H1 (cell line): ENCODE measurements around the gene UBE2E2. TPM values are rescaled to one million over a fixed set of nuclear protein-coding genes. Genes with fewer than 3 reads are reported as not detected.

Source experiments
- CTCF ChIA-PET: fragments of 300-600 bp; sonication (Branson Sonifier 250); formaldehyde crosslinking; loops from one replicate; lab custom pipeline; 2021; ENCODE audit not compliant: partially characterized antibody; lab: Charles Lee
- POLR2A ChIA-PET: fragments of 300-600 bp; sonication (Branson Sonifier 250); formaldehyde crosslinking; loops from one replicate; lab custom pipeline; 2021; ENCODE audit warnings: inconsistent platforms; ENCODE audit not compliant: partially characterized antibody; lab: Charles Lee
- DNase-seq, 2 experiments: peaks; one replicate each; pipeline versions ENCODE4 v3.0.0 to v3.0.0-alpha.2; 2010 to 2022; ENCODE audit warnings: low spot score in 2 of 2, low read depth in 1 of 2, mixed read lengths in 1 of 2
- FAIRE-seq: peaks from 2 replicates; lab custom pipeline; 2011; peaks lifted over from hg19 to GRCh38; lab: Jason Lieb, UNC
- H2AFZ ChIP-seq: 2 replicates; pipeline ENCODE4 v1.8.1; 2012; ENCODE audit warnings: low read length, inconsistent platforms
- H2AK5ac ChIP-seq: 2 replicates; pipeline ENCODE4 v1.6.1; 2013; ENCODE audit warnings: low read depth, low read length
- H2BK120ac ChIP-seq: replicated peaks from 2 replicates; pipeline ENCODE3; 2013; ENCODE audit warnings: low read depth, low read length, inconsistent platforms
- H2BK12ac ChIP-seq: 2 replicates; pipeline ENCODE4 v1.6.1; 2013; ENCODE audit warnings: low read depth, low read length
- H2BK15ac ChIP-seq: 2 replicates; pipeline ENCODE4 v1.6.1; 2013; ENCODE audit warnings: low read length
- H2BK20ac ChIP-seq: 2 replicates; pipeline ENCODE4 v1.6.1; 2013; ENCODE audit warnings: low read length
- H2BK5ac ChIP-seq: 2 replicates; pipeline ENCODE4 v1.6.1; 2013; ENCODE audit warnings: low read depth, low read length
- H3K14ac ChIP-seq: 2 replicates; pipeline ENCODE4 v1.6.1; 2013; ENCODE audit warnings: inconsistent platforms; ENCODE audit not compliant: insufficient read length
- H3K18ac ChIP-seq: 2 replicates; pipeline ENCODE4 v1.6.1; 2013; ENCODE audit warnings: low read length; ENCODE audit errors: extremely low read depth
- H3K23ac ChIP-seq: 2 replicates; pipeline ENCODE4 v1.6.1; 2013; ENCODE audit warnings: inconsistent platforms; ENCODE audit not compliant: insufficient read length
- H3K23me2 ChIP-seq: 2 replicates; pipeline ENCODE4 v1.6.1; 2013; ENCODE audit warnings: low read depth, low read length
- H3K27ac ChIP-seq: 2 replicates; pipeline ENCODE4 v1.6.1; 2011; ENCODE audit warnings: low read depth, low read length, inconsistent platforms
- H3K27me3 ChIP-seq, 4 experiments: replicated peaks in 1 of 4; 1 replicate in 1 of 4; 2 replicates in 3 of 4; pipeline versions ENCODE4 v1.6.1 to v1.8.1; 2011 to 2013; ENCODE audit warnings: low read length in 3 of 4, mild to moderate bottlenecking in 3 of 4, inconsistent platforms in 2 of 4, mixed read lengths in 2 of 4, moderate library complexity in 1 of 4; ENCODE audit not compliant: control insufficient read depth in 3 of 4, insufficient read depth in 3 of 4; ENCODE audit errors: extremely low read depth in 1 of 4
- H3K36me3 ChIP-seq, 4 experiments: 2 replicates each; pipeline versions ENCODE4 v1.6.1 to v1.8.1; 2011 to 2013; ENCODE audit warnings: mild to moderate bottlenecking in 4 of 4, low read length in 3 of 4, moderate library complexity in 2 of 4, control low read depth in 1 of 4, inconsistent platforms in 1 of 4; ENCODE audit not compliant: insufficient read depth in 4 of 4, control insufficient read depth in 2 of 4
- H3K4ac ChIP-seq: replicated peaks from 2 replicates; pipeline ENCODE3; 2013; ENCODE audit warnings: low read length, low read depth, mixed read lengths, inconsistent platforms; ENCODE audit not compliant: insufficient read length
- H3K4me1 ChIP-seq, 4 experiments: replicated peaks in 1 of 4; 1 replicate in 1 of 4; 2 replicates in 3 of 4; pipeline versions ENCODE4 v1.6.1 to v1.8.1; 2011 to 2013; ENCODE audit warnings: low read length in 3 of 4, inconsistent platforms in 2 of 4, mixed read lengths in 1 of 4; ENCODE audit not compliant: insufficient read depth in 4 of 4, control insufficient read depth in 3 of 4
- H3K4me2 ChIP-seq, 2 experiments: 2 replicates each; pipeline versions ENCODE4 v1.6.1 to v1.8.1; 2011 to 2013; ENCODE audit warnings: low read depth in 2 of 2, low read length in 2 of 2, control low read depth in 1 of 2, inconsistent platforms in 1 of 2, mild to moderate bottlenecking in 1 of 2; ENCODE audit not compliant: insufficient read depth in 1 of 2
- H3K4me3 ChIP-seq, 4 experiments: fragments of 200-600, 300-600 bp in 1 of 4; sonication (generic), shearing (Covaris generic), sonication (Bioruptor Twin) in 1 of 4; 2 replicates each; pipeline versions ENCODE4 v1.5.1 to v1.8.1; 2011 to 2016; ENCODE audit warnings: low read length in 4 of 4, low read depth in 3 of 4, control low read depth in 2 of 4, inconsistent platforms in 2 of 4, mild to moderate bottlenecking in 2 of 4, mixed read lengths in 1 of 4, moderate library complexity in 1 of 4; ENCODE audit not compliant: insufficient read depth in 2 of 4; ENCODE audit errors: extremely low read depth in 1 of 4
- H3K56ac ChIP-seq: replicated peaks from 2 replicates; pipeline ENCODE3; 2013; ENCODE audit warnings: low read depth, mild to moderate bottlenecking, mixed read lengths, low read length, inconsistent platforms; ENCODE audit not compliant: insufficient read length
- H3K79me1 ChIP-seq: 2 replicates; pipeline ENCODE4 v1.6.1; 2013; ENCODE audit warnings: low read depth, low read length, control low read depth
- H3K79me2 ChIP-seq, 2 experiments: 2 replicates each; pipeline versions ENCODE4 v1.6.1 to v1.8.1; 2012 to 2013; ENCODE audit warnings: low read length in 2 of 2, mild to moderate bottlenecking in 2 of 2, inconsistent platforms in 1 of 2; ENCODE audit not compliant: insufficient read depth in 2 of 2, control insufficient read depth in 1 of 2
- H3K9ac ChIP-seq, 4 experiments: replicated peaks in 1 of 4; 1 replicate in 1 of 4; 2 replicates in 3 of 4; pipeline versions ENCODE4 v1.6.1 to v1.8.1; 2011 to 2013; ENCODE audit warnings: low read depth in 3 of 4, low read length in 3 of 4, control low read depth in 2 of 4, mild to moderate bottlenecking in 2 of 4, moderate library complexity in 2 of 4, inconsistent platforms in 1 of 4; ENCODE audit errors: extremely low read depth in 1 of 4
- H3K9me3 ChIP-seq, 2 experiments: 2 replicates each; pipeline versions ENCODE4 v1.6.1 to v1.8.1; 2012 to 2013; ENCODE audit warnings: mild to moderate bottlenecking in 2 of 2, moderate library complexity in 2 of 2, control low read depth in 1 of 2, inconsistent platforms in 1 of 2, low read depth in 1 of 2, low read length in 1 of 2, mixed read lengths in 1 of 2; ENCODE audit not compliant: insufficient read depth in 2 of 2
- H4K20me1 ChIP-seq, 2 experiments: replicated peaks in 1 of 2; 2 replicates each; pipeline versions ENCODE3 to v1.8.1; 2011 to 2013; ENCODE audit warnings: inconsistent platforms in 2 of 2, low read length in 2 of 2, mild to moderate bottlenecking in 1 of 2; ENCODE audit not compliant: insufficient read depth in 2 of 2, control insufficient read depth in 1 of 2
- H4K5ac ChIP-seq: 2 replicates; pipeline ENCODE4 v1.6.1; 2013; ENCODE audit warnings: low read length, low read depth, mixed read lengths, inconsistent platforms; ENCODE audit not compliant: insufficient read length
- H4K8ac ChIP-seq: 2 replicates; pipeline ENCODE4 v1.8.0; 2013; ENCODE audit warnings: mild to moderate bottlenecking, moderate library complexity, low read length, inconsistent platforms; ENCODE audit not compliant: insufficient read depth; ENCODE audit errors: extremely low read depth
- H4K91ac ChIP-seq: replicated peaks from 2 replicates; pipeline ENCODE3; 2013; ENCODE audit warnings: low read length, mixed read lengths, inconsistent platforms; ENCODE audit not compliant: insufficient read length
- CEBPB ChIP-seq: IDR thresholded peaks from 2 replicates; pipeline ENCODE4 v1.6.1; 2012; ENCODE audit warnings: low read depth, low read length
- CREB1 ChIP-seq: IDR thresholded peaks from 2 replicates; pipeline ENCODE4 v1.6.1; 2012; ENCODE audit warnings: inconsistent platforms
- HDAC2 ChIP-seq, 2 experiments: fragments of 300-600 bp in 1 of 2; sonication (generic) in 1 of 2; IDR thresholded peaks; 2 replicates each; pipeline ENCODE4 v1.6.1; 2011 to 2012; ENCODE audit warnings: low read depth in 2 of 2, low read length in 2 of 2, mild to moderate bottlenecking in 2 of 2, moderate library complexity in 2 of 2, borderline replicate concordance in 1 of 2, inconsistent platforms in 1 of 2
- MAFK ChIP-seq: IDR thresholded peaks from 2 replicates; pipeline ENCODE4 v1.6.1; 2012; ENCODE audit warnings: low read depth, mild to moderate bottlenecking, improper control_type of control experiment, low read length
- RNF2 ChIP-seq: fragments of 200-900, 300-1000 bp; sonication (generic); IDR thresholded peaks from 2 replicates; pipeline ENCODE4 v1.7.1; 2016; ENCODE audit warnings: borderline replicate concordance, low read depth, mild to moderate bottlenecking, antibody characterized with exemption, low read length; ENCODE audit not compliant: poor library complexity, severe bottlenecking; ENCODE audit errors: missing control alignments
- SP1 ChIP-seq: IDR thresholded peaks from 2 replicates; pipeline ENCODE4 v1.6.1; 2011; ENCODE audit warnings: low read depth, low read length
- WGBS, 2 experiments: shearing (Covaris generic) in 1 of 2; methylation state at CpG; one replicate each; pipeline versions ENCODE4 v1.1.6 to v1.1.7; 2013 to 2015; ENCODE audit warnings: low lambda C conversion rate in 2 of 2, mixed read lengths in 2 of 2, inconsistent platforms in 1 of 2, low coverage in 1 of 2, missing lambda C conversion rate in 1 of 2; ENCODE audit not compliant: insufficient replicate concordance in 2 of 2, insufficient coverage in 1 of 2, insufficient read length in 1 of 2; ENCODE audit errors: extremely low coverage in 1 of 2, missing lambda C conversion rate in 1 of 2; 5-methylcytosine and 5-hydroxymethylcytosine counted together
- polyA plus RNA-seq, 7 experiments: library from polyadenylated mRNA; depleted of rRNA in 3 of 7; stranded (reverse) in 5 of 7; unstranded in 2 of 7; fragments of >200 nt in 5 of 7; fragments of 200-250 nt in 2 of 7; gene quantifications; 1 replicate in 5 of 7; 2 replicates in 1 of 7; 4 replicates in 1 of 7; pipeline versions ENCODE4 v1.2.1 to v1.2.3, GENCODE V29; 2011 to 2013; ENCODE audit warnings: missing spikeins in 2 of 7, mixed read lengths in 2 of 7
- total RNA-seq: library from RNA; stranded (reverse); fragmentation: NEBNext Ultra II Directional; extraction: Animal tissue kit (Norgen Biotek cat#: 25700); gene quantifications from 2 replicates; pipeline ENCODE4 v1.2.1, GENCODE V29; 2021

Gene UBE2E2
- total and polyA plus RNA-seq, 2 of the 8 experiments (the other 6 are each of a cell fraction or from before 2014, with no cell fraction given), result 57.6 to 70.6 TPM

- Histone ChIP-seq H2BK120ac (no peak overlapping the region), H3K79me1 (no peaks in the 10 kb centered on the region), H2BK5ac (no peak overlapping the region), H4K20me1 (no peaks in the 10 kb centered on the region), H3K23ac (no peak overlapping the region), H3K4me1 (no peaks in the 10 kb centered on the region), H3K14ac (no peak overlapping the region), H2BK12ac (no peak overlapping the region), H2AFZ (no peak overlapping the region), H3K27me3 (no peaks in the 10 kb centered on the region), H3K4ac (no peak overlapping the region), H4K8ac (no peak overlapping the region), H3K79me2 (no peaks in the 10 kb centered on the region), H3K23me2 (no peaks in the 10 kb centered on the region; the same call in 1 of the 2 replicates), H2BK20ac (no peak overlapping the region), H4K91ac (no peak overlapping the region), H3K18ac (no peak overlapping the region), H3K36me3 (no peaks in the 10 kb centered on the region), H3K9me3 (no peaks in the 10 kb centered on the region), H3K56ac (no peak overlapping the region), H2BK15ac (no peak overlapping the region), H4K5ac (no peak overlapping the region), H3K4me3 (no peak overlapping the region), H3K27ac (no peak overlapping the region), H3K9ac (no peak overlapping the region), H3K4me2 (no peak overlapping the region), H2AK5ac (no peak overlapping the region)
- POLR2A ChIA-PET, result interaction anchor here (0.7 kb wide), 1 partner anchor 10 kb away, joined by 3 read pairs; no protein-coding TSS in a partner anchor
- no peak for TF ChIP-seq MAFK
- TF ChIP-seq CREB1, result no peak
- no peak for TF ChIP-seq CEBPB
- TF ChIP-seq RNF2, result no peak
- TF ChIP-seq SP1, result no peak
- no peak for TF ChIP-seq HDAC2 (IDR thresholded peaks at IDR 0.05; ENCODE audit: borderline replicate concordance in 1 of 2, low read depth in 2 of 2, low read length in 2 of 2)
- CTCF ChIA-PET, result interaction anchor here (1.2 kb wide), 1 partner anchor 10 kb away, joined by 3 read pairs; no protein-coding TSS in a partner anchor
- DNase-seq, result no peak
- 96% methylated on average over 2 of the region's 2 CpGs; no CpG with 5 or more reads in 1 of the 2 experiments for WGBS, 2 experiments
- no peak for FAIRE-seq
Measured at GRCh38 chr3:23192816-23193215, 10.3 kb upstream of the UBE2E2 start.
